Esophagus squamous epithelium (tissue), 4 donors: ENCODE measurements around the gene PLG.

Experiments used
- POLR2A ChIP-seq, 4 donors: fragments of 450-650 bp; IDR thresholded peaks; one replicate each; pipeline ENCODE4 v1.6.1; 2017; ENCODE audit warnings: antibody characterized with exemption in 4 of 4, mild to moderate bottlenecking in 4 of 4, moderate library complexity in 3 of 4
- TF ChIP-seq, protein P1 (sequence below), 6 experiments: fragments of 450-650 bp in 4 of 6; fragments of 200-600 bp in 2 of 6; sonication (generic) in 2 of 6; IDR thresholded peaks; one replicate each; pipeline ENCODE4 v1.5.1; 2016 to 2019; ENCODE audit warnings: antibody characterized with exemption in 6 of 6, mild to moderate bottlenecking in 4 of 6, moderate library complexity in 4 of 6

GRCh38 chr6:160742090-160742489, 40.0 kb downstream of the PLG start:
- no peak for TF ChIP-seq POLR2A (IDR thresholded peaks at IDR 0.05)
- TF ChIP-seq, protein P1, sequence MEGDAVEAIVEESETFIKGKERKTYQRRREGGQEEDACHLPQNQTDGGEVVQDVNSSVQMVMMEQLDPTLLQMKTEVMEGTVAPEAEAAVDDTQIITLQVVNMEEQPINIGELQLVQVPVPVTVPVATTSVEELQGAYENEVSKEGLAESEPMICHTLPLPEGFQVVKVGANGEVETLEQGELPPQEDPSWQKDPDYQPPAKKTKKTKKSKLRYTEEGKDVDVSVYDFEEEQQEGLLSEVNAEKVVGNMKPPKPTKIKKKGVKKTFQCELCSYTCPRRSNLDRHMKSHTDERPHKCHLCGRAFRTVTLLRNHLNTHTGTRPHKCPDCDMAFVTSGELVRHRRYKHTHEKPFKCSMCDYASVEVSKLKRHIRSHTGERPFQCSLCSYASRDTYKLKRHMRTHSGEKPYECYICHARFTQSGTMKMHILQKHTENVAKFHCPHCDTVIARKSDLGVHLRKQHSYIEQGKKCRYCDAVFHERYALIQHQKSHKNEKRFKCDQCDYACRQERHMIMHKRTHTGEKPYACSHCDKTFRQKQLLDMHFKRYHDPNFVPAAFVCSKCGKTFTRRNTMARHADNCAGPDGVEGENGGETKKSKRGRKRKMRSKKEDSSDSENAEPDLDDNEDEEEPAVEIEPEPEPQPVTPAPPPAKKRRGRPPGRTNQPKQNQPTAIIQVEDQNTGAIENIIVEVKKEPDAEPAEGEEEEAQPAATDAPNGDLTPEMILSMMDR (IDR thresholded peaks at IDR 0.05), result no peak
